Natural killer cell (primary cell): Measurements from ENCODE around the gene UTS2B. TPM values are rescaled to one million over a fixed set of nuclear protein-coding genes. Genes with fewer than 3 reads are reported as not detected.

ENCODE experiments used
- ATAC-seq, 3 donors: fragments of 150-1000 bp in 2 of 3; fragments of 200-7000 bp in 1 of 3; cut with Tn5 transposase; 1 replicate in 1 of 3; 2 replicates in 2 of 3; pipeline ENCODE4 v1.10.0; 2021; ENCODE audit warnings: mild to moderate bottlenecking in 2 of 3, moderate library complexity in 2 of 3
- DNase-seq, 2 donors: peaks; one replicate each; pipeline versions ENCODE4 v3.0.0 to v3.0.0-alpha.2; 2013 to 2021; ENCODE audit warnings: mixed read lengths in 1 of 2
- H3K27ac ChIP-seq: one replicate; pipeline ENCODE4 v1.5.1; 2013; ENCODE audit warnings: mild to moderate bottlenecking, low read length
- H3K27me3 ChIP-seq: one replicate; pipeline ENCODE4 v1.6.1; 2013; ENCODE audit warnings: low read length; ENCODE audit not compliant: control insufficient read depth, insufficient read depth
- H3K36me3 ChIP-seq: one replicate; pipeline ENCODE4 v1.6.1; 2013; ENCODE audit warnings: low read length; ENCODE audit not compliant: control insufficient read depth, insufficient read depth
- H3K4me1 ChIP-seq: one replicate; pipeline ENCODE4 v1.6.1; 2013; ENCODE audit warnings: low read length; ENCODE audit not compliant: control insufficient read depth, insufficient read depth
- H3K4me3 ChIP-seq: one replicate; pipeline ENCODE4 v1.5.1; 2013; ENCODE audit warnings: low read length
- H3K9me3 ChIP-seq: one replicate; pipeline ENCODE4 v1.6.1; 2013; ENCODE audit warnings: low read length; ENCODE audit not compliant: control insufficient read depth, insufficient read depth
- H3K27ac Mint-ChIP-seq, 2 donors: one replicate each; pipeline ENCODE4 v1.8.0; 2022; ENCODE audit warnings: mild to moderate bottlenecking in 2 of 2, mixed read lengths in 2 of 2, moderate library complexity in 1 of 2
- H3K27me3 Mint-ChIP-seq, 2 donors: one replicate each; pipeline ENCODE4 v1.8.0; 2022; ENCODE audit warnings: low read depth in 2 of 2, mixed read lengths in 2 of 2
- H3K36me3 Mint-ChIP-seq: one replicate; pipeline ENCODE4 v1.8.0; 2022; ENCODE audit warnings: mixed read lengths
- H3K4me1 Mint-ChIP-seq, 2 donors: one replicate each; pipeline ENCODE4 v1.8.0; 2022; ENCODE audit warnings: mixed read lengths in 2 of 2
- H3K4me3 Mint-ChIP-seq: one replicate; pipeline ENCODE4 v1.8.0; 2022; ENCODE audit warnings: mild to moderate bottlenecking, moderate library complexity, mixed read lengths
- H3K9me3 Mint-ChIP-seq, 2 donors: one replicate each; pipeline ENCODE4 v1.8.0; 2022; ENCODE audit warnings: mixed read lengths in 2 of 2
- WGBS: methylation state at CpG from one replicate; pipeline ENCODE4 v1.1.7; 2013; ENCODE audit warnings: missing lambda C conversion rate; ENCODE audit not compliant: insufficient coverage; 5-methylcytosine and 5-hydroxymethylcytosine counted together
- intact Hi-C: fragments of 100-400 bp; cut with micrococcal nuclease; formaldehyde crosslinking; loops from one replicate; pipeline ENCODE4 v1.14.2; 2022
- total RNA-seq, 4 donors: library from RNA; stranded (reverse); fragments of 120-200 nt in 1 of 4; gene quantifications; one replicate each; pipeline versions ENCODE4 v1.2.3 to v1.2.4, GENCODE V29; 2013 to 2022
- TF ChIP-seq, protein P1 (sequence below): fragments of 200-600 bp; IDR thresholded peaks from one replicate; pipeline ENCODE4 v1.8.0; 2022; ENCODE audit warnings: antibody characterized with exemption

The UTS2B gene, protein sequence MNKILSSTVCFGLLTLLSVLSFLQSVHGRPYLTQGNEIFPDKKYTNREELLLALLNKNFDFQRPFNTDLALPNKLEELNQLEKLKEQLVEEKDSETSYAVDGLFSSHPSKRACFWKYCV
- under 1 TPM in 1 of 3 donors, not detected in 2; 0.47 TPM for total RNA-seq
- 1.8 TPM for total RNA-seq (2013)

GRCh38 chr3:191329654-191330529 lies at the start of gene UTS2B:
Gene UTS2B, minus strand, starts transcription at chr3:191330526. Its CDS starts 48,337 bp downstream, at chr3:191282189.
- no peaks in the 10 kb centered on the region for H3K36me3 Mint-ChIP-seq
- WGBS, result 13% methylated on average over 35 of the region's 37 CpGs

GRCh38 chr3:191380001-191380400 lies 49.7 kb upstream of the UTS2B start:
- H3K27ac ChIP-seq, result no peak overlapping the region
- H3K9me3 Mint-ChIP-seq, result no peaks in the 10 kb centered on the region

More at GRCh38 chr3:191329654-191330529, at the start of gene UTS2B:
- H3K9me3 ChIP-seq, result no peaks in the 10 kb centered on the region
- H3K27me3 ChIP-seq, result no peaks in the 10 kb centered on the region
- H3K9me3 Mint-ChIP-seq, result no peaks in the 10 kb centered on the region
- peak within 1 kb of the TSS; percentile 62 for H3K27ac ChIP-seq
- peak within 1 kb of the TSS; percentile 84 for H3K4me3 ChIP-seq
- ATAC-seq (peak; percentile 8 to 27 (median 9)), DNase-seq (peak; percentile 26 to 27)
- TF ChIP-seq, protein P1, sequence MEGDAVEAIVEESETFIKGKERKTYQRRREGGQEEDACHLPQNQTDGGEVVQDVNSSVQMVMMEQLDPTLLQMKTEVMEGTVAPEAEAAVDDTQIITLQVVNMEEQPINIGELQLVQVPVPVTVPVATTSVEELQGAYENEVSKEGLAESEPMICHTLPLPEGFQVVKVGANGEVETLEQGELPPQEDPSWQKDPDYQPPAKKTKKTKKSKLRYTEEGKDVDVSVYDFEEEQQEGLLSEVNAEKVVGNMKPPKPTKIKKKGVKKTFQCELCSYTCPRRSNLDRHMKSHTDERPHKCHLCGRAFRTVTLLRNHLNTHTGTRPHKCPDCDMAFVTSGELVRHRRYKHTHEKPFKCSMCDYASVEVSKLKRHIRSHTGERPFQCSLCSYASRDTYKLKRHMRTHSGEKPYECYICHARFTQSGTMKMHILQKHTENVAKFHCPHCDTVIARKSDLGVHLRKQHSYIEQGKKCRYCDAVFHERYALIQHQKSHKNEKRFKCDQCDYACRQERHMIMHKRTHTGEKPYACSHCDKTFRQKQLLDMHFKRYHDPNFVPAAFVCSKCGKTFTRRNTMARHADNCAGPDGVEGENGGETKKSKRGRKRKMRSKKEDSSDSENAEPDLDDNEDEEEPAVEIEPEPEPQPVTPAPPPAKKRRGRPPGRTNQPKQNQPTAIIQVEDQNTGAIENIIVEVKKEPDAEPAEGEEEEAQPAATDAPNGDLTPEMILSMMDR, result no peak
- H3K4me1 Mint-ChIP-seq, result peaks cover 38 to 39% of the 10 kb centered on the region in 2 donors
- H3K27me3 Mint-ChIP-seq, result no peaks in the 10 kb centered on the region
- no peaks in the 10 kb centered on the region for H3K36me3 ChIP-seq
- intact Hi-C loops, result no loop called here
- H3K4me3 Mint-ChIP-seq, result peak within 1 kb of the TSS; percentile 83
- H3K27ac Mint-ChIP-seq, result peak within 1 kb of the TSS; percentile 54 to 90
- H3K4me1 ChIP-seq, result peaks cover 22% of the 10 kb centered on the region

DNA sequence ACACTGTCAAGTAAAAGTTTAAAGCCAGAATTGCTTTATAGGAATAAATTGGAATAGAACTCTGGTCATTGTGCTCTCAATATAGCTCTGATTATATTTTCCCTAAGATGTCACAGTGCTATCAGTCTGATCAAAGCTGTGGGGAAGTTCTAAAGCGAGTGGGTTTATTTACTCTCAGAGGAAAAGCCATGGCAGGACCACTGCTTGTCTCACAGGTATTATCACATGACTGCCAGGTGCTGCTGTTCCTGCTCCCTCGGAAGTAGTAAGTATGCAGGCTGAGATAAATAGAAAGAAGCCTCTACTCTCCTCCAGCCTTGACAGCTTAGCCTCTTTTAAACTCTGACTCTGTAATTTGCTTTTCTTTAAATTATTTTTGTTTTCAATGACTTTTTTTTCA lies 49.1 kb upstream of the UTS2B start:
- H3K36me3 ChIP-seq, result peaks cover 25% of the 10 kb centered on the region
- TF ChIP-seq, protein P1, result no peak
- H3K4me3 ChIP-seq, result no peak overlapping the region
- no peaks in the 10 kb centered on the region for H3K4me1 ChIP-seq
- H3K27me3 ChIP-seq, result no peaks in the 10 kb centered on the region
- Mint-ChIP-seq H3K9me3 (no peaks in the 10 kb centered on the region), H3K27me3 (no peaks in the 10 kb centered on the region), H3K36me3 (peaks cover 16% of the 10 kb centered on the region), H3K4me3 (no peak overlapping the region), H3K4me1 (peaks cover 7 to 14% of the 10 kb centered on the region in 2 donors), H3K27ac (no peak overlapping the region)
- ATAC-seq, result no peak
- 71% methylated on average over 2 of the region's 2 CpGs for WGBS
- H3K9me3 ChIP-seq, result no peaks in the 10 kb centered on the region
- intact Hi-C loops, result no loop called here
- no peak overlapping the region for H3K27ac ChIP-seq
- DNase-seq, result no peak

More at GRCh38 chr3:191380001-191380400, 49.7 kb upstream of the UTS2B start:
- Histone ChIP-seq H3K4me3 (no peak overlapping the region), H3K9me3 (no peaks in the 10 kb centered on the region), H3K36me3 (peaks cover 25% of the 10 kb centered on the region), H3K27me3 (no peaks in the 10 kb centered on the region), H3K4me1 (no peaks in the 10 kb centered on the region)
- TF ChIP-seq, protein P1, result no peak
- DNase-seq (no peak), ATAC-seq (no peak)
- peaks cover 7 to 14% of the 10 kb centered on the region in 2 donors for H3K4me1 Mint-ChIP-seq
- peaks cover 16% of the 10 kb centered on the region for H3K36me3 Mint-ChIP-seq
- H3K27ac Mint-ChIP-seq, result no peak overlapping the region
- 88% methylated on average over 2 of the region's 2 CpGs for WGBS
- H3K27me3 Mint-ChIP-seq, result no peaks in the 10 kb centered on the region
- intact Hi-C loops, result no loop called here
- no peak overlapping the region for H3K4me3 Mint-ChIP-seq
